Body of pancreas (tissue), 4 donors: ENCODE data around the gene GNAO1.

Source experiments
- CTCF ChIP-seq, 7 experiments: fragments of 450-650 bp in 4 of 7; fragments of 200-600 bp in 3 of 7; sonication (generic) in 3 of 7; IDR thresholded peaks; one replicate each; pipeline ENCODE4 v1.5.1; 2016 to 2019; ENCODE audit warnings: antibody characterized with exemption in 7 of 7
- POLR2A ChIP-seq, 3 donors: fragments of 450-650 bp; IDR thresholded peaks; one replicate each; pipeline ENCODE4 v1.6.1; 2016; ENCODE audit warnings: antibody characterized with exemption in 3 of 3, mild to moderate bottlenecking in 2 of 3

- TF ChIP-seq CTCF (IDR thresholded peaks at IDR 0.05) (no peak), POLR2A (IDR thresholded peaks at IDR 0.05) (no peak)
Measured at GRCh38 chr16:56400458-56400857, 209.2 kb downstream of the GNAO1 start.
